RPMI8226 (cell line): ENCODE data around the gene ZNF253.
A peak's percentile ranks its signal among the peaks of the same experiment; 100 is the strongest.
"Not testable (repeated sequence)": the region's sequence is repeated elsewhere in the genome, so short reads cannot be mapped to it uniquely, and the experiment has no call there.

Experiments
- DNase-seq: peaks from one replicate; pipeline ENCODE4 v3.0.0-alpha.2; 2015

Gene ZNF253

GRCh38 chr19:19865750-19866610 lies at the start of gene ZNF253:
Gene ZNF253 (plus strand): TSS chr19:19865882. CDS start chr19:19865997, 115 bp downstream.
- peak; percentile 97 for DNase-seq

- no peak for DNase-seq
Measured at GRCh38 chr19:19816679-19817078, 49.0 kb upstream of the ZNF253 start.

- no peak for DNase-seq
Measured at GRCh38 chr19:19817357-19817756, 48.3 kb upstream of the ZNF253 start.

GRCh38 chr19:19820774-19821320 lies 44.8 kb upstream of the ZNF253 start:
- DNase-seq = peak; percentile 8

- peak; percentile 98 for DNase-seq
Measured at GRCh38 chr19:19821366-19821951, 44.2 kb upstream of the ZNF253 start, which contains the start of gene ZNF506. Gene ZNF506 (minus strand): TSS chr19:19821750. CDS start chr19:19821603, 147 bp downstream.

- not testable (repeated sequence) for DNase-seq
Measured at GRCh38 chr19:19821976-19822375, 43.7 kb upstream of the ZNF253 start.

GRCh38 chr19:19823916-19824315 lies 41.8 kb upstream of the ZNF253 start:
- DNase-seq = peak; percentile 18

GRCh38 chr19:19826875-19827274 lies 38.8 kb upstream of the ZNF253 start:
- DNase-seq = no peak

- DNase-seq = no peak
Measured at GRCh38 chr19:19835560-19836038, 30.1 kb upstream of the ZNF253 start.

- DNase-seq = no peak
Measured at GRCh38 chr19:19847781-19848180, 17.9 kb upstream of the ZNF253 start.

- DNase-seq = peak; percentile 57
Measured at GRCh38 chr19:19849056-19849455, 16.6 kb upstream of the ZNF253 start.

- not testable (repeated sequence) for DNase-seq
Measured at GRCh38 chr19:19851740-19852139, 13.9 kb upstream of the ZNF253 start.

- no peak for DNase-seq
Measured at GRCh38 chr19:19858751-19859150, 6.9 kb upstream of the ZNF253 start.

GRCh38 chr19:19860756-19861390 lies 4.8 kb upstream of the ZNF253 start:
- no peak for DNase-seq

GRCh38 chr19:19866611-19867248 lies 1.0 kb downstream of the ZNF253 start:
- DNase-seq = peak; percentile 39

GRCh38 chr19:19870086-19870485 lies 4.4 kb downstream of the ZNF253 start:
- not testable (repeated sequence) for DNase-seq

- no peak for DNase-seq
Measured at GRCh38 chr19:19871932-19872331, 6.2 kb downstream of the ZNF253 start.

GRCh38 chr19:19873381-19873780 lies 7.7 kb downstream of the ZNF253 start:
- no peak for DNase-seq

- no peak for DNase-seq
Measured at GRCh38 chr19:19877724-19878123, 12.0 kb downstream of the ZNF253 start.

- DNase-seq = no peak
Measured at GRCh38 chr19:19884583-19884982, 18.9 kb downstream of the ZNF253 start.

- DNase-seq = not testable (repeated sequence)
Measured at GRCh38 chr19:19892055-19892941, 26.6 kb downstream of the ZNF253 start.
